IgD-negative memory B cell (primary cell): ENCODE measurements around the gene MAPKAP1. TPM values are rescaled to one million over a fixed set of nuclear protein-coding genes. Genes with fewer than 3 reads are reported as not detected.
A peak's percentile ranks its signal among the peaks of the same experiment; 100 is the strongest.

Experiments
- H3K27ac Mint-ChIP-seq, 3 donors: one replicate each; pipeline ENCODE4 v1.8.0; 2020 to 2022; ENCODE audit warnings: mild to moderate bottlenecking in 3 of 3, mixed read lengths in 3 of 3, moderate library complexity in 1 of 3
- H3K27me3 Mint-ChIP-seq: one replicate; pipeline ENCODE4 v1.8.0; 2021; ENCODE audit warnings: mixed read lengths
- H3K36me3 Mint-ChIP-seq: one replicate; pipeline ENCODE4 v1.8.0; 2020; ENCODE audit warnings: mild to moderate bottlenecking, mixed read lengths
- H3K4me1 Mint-ChIP-seq, 3 donors: one replicate each; pipeline ENCODE4 v1.8.0; 2020 to 2022; ENCODE audit warnings: mixed read lengths in 3 of 3, mild to moderate bottlenecking in 1 of 3
- H3K4me3 Mint-ChIP-seq, 4 donors: one replicate each; pipeline ENCODE4 v1.8.0; 2020 to 2022; ENCODE audit warnings: mild to moderate bottlenecking in 4 of 4, mixed read lengths in 4 of 4, moderate library complexity in 3 of 4
- H3K9me3 Mint-ChIP-seq, 3 donors: one replicate each; pipeline ENCODE4 v1.8.0; 2020 to 2021; ENCODE audit warnings: mixed read lengths in 3 of 3, mild to moderate bottlenecking in 1 of 3
- polyA plus RNA-seq: library from polyadenylated mRNA; unstranded; fragments of 300-500 nt; fragmentation: Illumina TruSeq; gene quantifications from one replicate; pipeline ENCODE4 v1.2.3, GENCODE V29; 2021

The MAPKAP1 gene
- polyA plus RNA-seq = 74.7 TPM

DNA sequence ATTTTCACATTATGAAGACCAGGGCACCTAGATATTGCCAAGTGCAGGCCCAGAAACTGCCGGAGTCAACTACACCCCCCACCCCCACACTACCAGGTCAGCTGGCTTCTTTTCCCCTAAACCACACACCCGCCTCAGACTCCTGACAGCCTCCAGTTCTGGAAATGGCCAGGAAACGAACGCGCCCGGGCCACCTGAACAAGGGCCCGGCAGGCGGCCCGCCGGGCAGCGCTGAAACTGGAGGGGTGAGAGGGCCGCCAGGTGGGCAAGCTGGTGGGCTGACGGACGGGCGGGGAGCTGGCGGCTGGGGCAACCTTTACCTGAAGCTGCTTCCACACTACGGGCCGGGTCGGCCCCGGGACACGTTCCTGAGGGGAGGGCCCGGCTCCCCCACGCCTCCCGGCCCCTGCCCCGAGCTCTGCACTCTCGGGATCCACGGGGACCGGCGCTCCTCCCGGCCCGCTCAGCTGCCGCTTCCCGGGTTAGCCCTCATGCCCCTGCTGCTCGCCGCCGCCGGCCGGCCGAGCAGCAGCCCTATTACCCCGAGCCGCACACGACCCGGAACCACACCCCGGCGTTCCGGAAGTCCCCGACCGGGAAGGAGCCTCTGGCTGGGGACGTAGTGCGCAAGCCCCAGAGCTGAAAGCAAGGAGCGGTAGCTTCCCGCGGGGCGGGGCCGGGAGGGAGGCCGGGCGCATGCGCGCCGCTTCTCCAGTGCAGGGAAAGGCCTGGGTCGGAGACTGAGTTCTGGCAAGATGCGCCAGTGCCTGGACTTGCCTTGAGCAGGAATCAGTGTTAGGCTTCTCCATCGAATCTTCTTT, at the start of gene MAPKAP1:
MAPKAP1 (minus strand) TSS at position 558 of the 821 bp plus-strand sequence. CDS start 34,634 bp downstream, outside the sequence.
- no peaks in the 10 kb centered on the region for H3K27me3 Mint-ChIP-seq
- peak within 1 kb of the TSS; percentile 83 to 95 (median 94) for H3K4me3 Mint-ChIP-seq
- peaks cover 3% of the 10 kb centered on the region for H3K36me3 Mint-ChIP-seq
- peaks cover 24 to 36% (median 30%) of the 10 kb centered on the region in 3 donors for H3K4me1 Mint-ChIP-seq
- no peaks in the 10 kb centered on the region for H3K9me3 Mint-ChIP-seq
- H3K27ac Mint-ChIP-seq = peak within 1 kb of the TSS; percentile 78 to 94 (median 80)

DNA sequence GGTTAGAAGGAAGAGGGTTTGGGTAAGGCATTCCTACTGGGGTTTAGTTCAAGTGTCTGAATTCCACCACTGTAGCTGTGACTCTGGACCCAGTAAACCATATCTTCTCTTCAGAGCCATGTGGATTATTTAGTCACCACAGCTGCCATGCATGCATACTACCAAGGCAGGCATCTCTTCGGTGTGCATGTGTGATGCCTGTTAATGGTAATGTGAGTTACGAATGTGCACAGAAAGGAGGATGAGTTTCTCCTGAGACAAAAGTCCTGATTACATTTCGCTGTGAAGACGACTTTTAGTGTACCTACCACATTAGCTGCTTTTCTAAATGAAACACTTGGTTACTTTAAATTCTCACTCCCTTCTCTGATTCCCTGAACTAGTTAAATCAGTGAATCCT, 49.5 kb upstream of the MAPKAP1 start:
- Mint-ChIP-seq H3K4me1 (peaks cover 4 to 21% (median 7%) of the 10 kb centered on the region in 3 donors), H3K4me3 (no peak overlapping the region), H3K27me3 (peaks cover 2% of the 10 kb centered on the region), H3K36me3 (peaks cover 2% of the 10 kb centered on the region), H3K27ac (no peak overlapping the region), H3K9me3 (no peaks in the 10 kb centered on the region)

GRCh38 chr9:125755340-125755739, 48.3 kb upstream of the MAPKAP1 start:
- Mint-ChIP-seq H3K36me3 (peaks cover 2% of the 10 kb centered on the region), H3K27me3 (peaks cover 2% of the 10 kb centered on the region), H3K27ac (no peak overlapping the region)

GRCh38 chr9:125754096-125754495, 47.1 kb upstream of the MAPKAP1 start:
- no peak overlapping the region for H3K4me3 Mint-ChIP-seq
- no peaks in the 10 kb centered on the region for H3K27me3 Mint-ChIP-seq
- peaks cover 3% of the 10 kb centered on the region for H3K36me3 Mint-ChIP-seq
- H3K27ac Mint-ChIP-seq = no peak overlapping the region
- no peaks in the 10 kb centered on the region for H3K9me3 Mint-ChIP-seq
- H3K4me1 Mint-ChIP-seq = peaks cover 5 to 19% (median 11%) of the 10 kb centered on the region in 3 donors

More at GRCh38 chr9:125755340-125755739, 48.3 kb upstream of the MAPKAP1 start:
- Mint-ChIP-seq H3K9me3 (no peaks in the 10 kb centered on the region), H3K4me3 (no peak overlapping the region), H3K4me1 (peaks cover 4 to 25% (median 12%) of the 10 kb centered on the region in 3 donors)

- no peaks in the 10 kb centered on the region for H3K27me3 Mint-ChIP-seq
- peaks cover 11 to 19% (median 17%) of the 10 kb centered on the region in 3 donors for H3K4me1 Mint-ChIP-seq
Observed at GRCh38 chr9:125752070-125752628, 45.1 kb upstream of the MAPKAP1 start.

GRCh38 chr9:125750627-125751011, 43.6 kb upstream of the MAPKAP1 start:
- peaks cover 11 to 25% (median 17%) of the 10 kb centered on the region in 3 donors for H3K4me1 Mint-ChIP-seq
- H3K9me3 Mint-ChIP-seq = no peaks in the 10 kb centered on the region
- peaks cover 3% of the 10 kb centered on the region for H3K36me3 Mint-ChIP-seq
- peak overlapping the region in 1 of 3 donors; percentile 9 for H3K27ac Mint-ChIP-seq
- H3K27me3 Mint-ChIP-seq = no peaks in the 10 kb centered on the region
- H3K4me3 Mint-ChIP-seq = peak overlapping the region in 1 of 4 donors; percentile 79

More at GRCh38 chr9:125752070-125752628, 45.1 kb upstream of the MAPKAP1 start:
- Mint-ChIP-seq H3K4me3 (no peak overlapping the region), H3K9me3 (no peaks in the 10 kb centered on the region), H3K36me3 (peaks cover 3% of the 10 kb centered on the region), H3K27ac (no peak overlapping the region)

- Mint-ChIP-seq H3K4me1 (peaks cover 11 to 25% (median 22%) of the 10 kb centered on the region in 3 donors), H3K27me3 (no peaks in the 10 kb centered on the region), H3K4me3 (peak overlapping the region in 2 of 4 donors; percentile 82 to 97), H3K27ac (peak overlapping the region in 1 of 3 donors; percentile 94), H3K9me3 (no peaks in the 10 kb centered on the region), H3K36me3 (peaks cover 3% of the 10 kb centered on the region)
Observed at GRCh38 chr9:125749951-125750626, 43.1 kb upstream of the MAPKAP1 start.

GRCh38 chr9:125749287-125749935, 42.4 kb upstream of the MAPKAP1 start:
- peak overlapping the region; percentile 71 to 97 (median 84) for H3K4me3 Mint-ChIP-seq
- peak overlapping the region in 2 of 3 donors; percentile 73 to 94 for H3K27ac Mint-ChIP-seq
- H3K9me3 Mint-ChIP-seq = no peaks in the 10 kb centered on the region
- no peaks in the 10 kb centered on the region for H3K27me3 Mint-ChIP-seq
- H3K36me3 Mint-ChIP-seq = peaks cover 3% of the 10 kb centered on the region
- H3K4me1 Mint-ChIP-seq = peaks cover 11 to 25% (median 22%) of the 10 kb centered on the region in 3 donors

DNA sequence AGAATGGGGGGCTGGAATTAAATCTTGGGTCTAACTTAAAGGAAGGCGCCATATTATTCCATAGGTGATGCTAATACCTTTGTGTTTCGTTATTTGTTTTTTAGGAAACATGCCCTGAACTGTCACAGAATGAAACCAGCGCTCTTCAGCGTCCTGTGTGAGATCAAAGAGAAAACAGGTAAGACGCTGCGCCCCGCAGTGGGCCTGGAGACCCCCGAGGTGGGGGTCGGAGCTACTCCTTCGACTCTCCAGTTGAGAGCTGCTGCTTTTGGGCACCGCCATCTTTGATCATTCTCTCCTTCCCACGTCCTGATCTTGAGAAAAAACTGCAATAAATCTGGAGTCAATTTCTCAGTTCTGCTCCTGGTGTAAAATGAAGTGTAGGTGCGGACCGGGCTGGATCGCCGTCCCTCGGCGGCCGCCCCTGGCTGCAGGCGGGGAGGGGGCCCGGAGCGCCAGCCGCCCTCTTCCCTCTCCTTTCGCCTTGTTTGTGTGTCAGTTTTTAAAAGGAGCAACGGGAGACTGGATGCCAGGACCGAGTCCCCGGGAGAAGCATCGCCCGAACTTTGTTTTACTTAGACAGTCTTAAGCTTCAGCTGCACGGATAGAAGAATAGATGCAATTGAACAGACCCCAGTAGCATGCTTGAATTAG, 41.6 kb upstream of the MAPKAP1 start:
- peak overlapping the region in 2 of 3 donors; percentile 89 to 94 for H3K27ac Mint-ChIP-seq
- peaks cover 3% of the 10 kb centered on the region for H3K36me3 Mint-ChIP-seq
- H3K27me3 Mint-ChIP-seq = no peaks in the 10 kb centered on the region
- H3K4me1 Mint-ChIP-seq = peaks cover 11 to 25% (median 22%) of the 10 kb centered on the region in 3 donors
- peak overlapping the region; percentile 85 to 98 (median 96) for H3K4me3 Mint-ChIP-seq
- H3K9me3 Mint-ChIP-seq = no peaks in the 10 kb centered on the region

DNA sequence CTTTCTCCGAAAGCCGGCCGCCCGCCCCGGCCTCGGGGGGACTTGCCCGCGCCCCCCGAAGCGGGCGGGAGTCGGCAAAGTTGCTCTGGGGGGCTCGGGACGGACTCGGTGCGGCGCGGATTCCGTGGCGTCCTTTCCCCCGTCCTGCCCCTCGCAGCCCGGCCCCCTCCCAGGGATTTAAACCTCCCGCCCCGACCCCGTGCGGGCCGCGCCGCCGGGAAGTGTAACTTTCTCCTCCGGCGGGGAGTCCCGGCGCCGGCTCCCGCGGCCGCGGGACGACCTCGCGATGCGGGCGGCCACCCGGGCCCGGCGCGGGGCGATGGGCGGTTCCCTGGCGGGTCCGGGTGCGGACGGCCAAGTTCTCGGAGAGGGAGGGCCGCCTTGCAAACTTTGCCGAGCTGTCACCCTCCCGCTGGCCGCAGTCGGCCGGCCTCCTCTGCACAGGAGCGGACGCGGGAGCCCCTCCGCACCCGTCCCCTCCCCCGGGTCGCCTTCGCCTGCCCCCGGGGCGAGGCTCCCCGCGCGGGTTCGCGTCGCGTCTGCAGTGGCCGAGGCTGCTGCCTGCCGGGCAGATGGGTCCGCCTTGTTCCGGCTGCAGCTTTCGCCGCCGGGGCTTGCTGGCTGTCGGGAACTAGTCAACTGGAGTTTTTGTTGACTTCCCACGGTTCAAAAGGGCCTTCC, 40.9 kb upstream of the MAPKAP1 start:
- peak overlapping the region; percentile 85 to 98 (median 96) for H3K4me3 Mint-ChIP-seq
- H3K9me3 Mint-ChIP-seq = no peaks in the 10 kb centered on the region
- H3K27ac Mint-ChIP-seq = peak overlapping the region in 2 of 3 donors; percentile 89 to 94
- H3K36me3 Mint-ChIP-seq = peaks cover 3% of the 10 kb centered on the region
- no peaks in the 10 kb centered on the region for H3K27me3 Mint-ChIP-seq
- peaks cover 11 to 25% (median 22%) of the 10 kb centered on the region in 3 donors for H3K4me1 Mint-ChIP-seq

DNA sequence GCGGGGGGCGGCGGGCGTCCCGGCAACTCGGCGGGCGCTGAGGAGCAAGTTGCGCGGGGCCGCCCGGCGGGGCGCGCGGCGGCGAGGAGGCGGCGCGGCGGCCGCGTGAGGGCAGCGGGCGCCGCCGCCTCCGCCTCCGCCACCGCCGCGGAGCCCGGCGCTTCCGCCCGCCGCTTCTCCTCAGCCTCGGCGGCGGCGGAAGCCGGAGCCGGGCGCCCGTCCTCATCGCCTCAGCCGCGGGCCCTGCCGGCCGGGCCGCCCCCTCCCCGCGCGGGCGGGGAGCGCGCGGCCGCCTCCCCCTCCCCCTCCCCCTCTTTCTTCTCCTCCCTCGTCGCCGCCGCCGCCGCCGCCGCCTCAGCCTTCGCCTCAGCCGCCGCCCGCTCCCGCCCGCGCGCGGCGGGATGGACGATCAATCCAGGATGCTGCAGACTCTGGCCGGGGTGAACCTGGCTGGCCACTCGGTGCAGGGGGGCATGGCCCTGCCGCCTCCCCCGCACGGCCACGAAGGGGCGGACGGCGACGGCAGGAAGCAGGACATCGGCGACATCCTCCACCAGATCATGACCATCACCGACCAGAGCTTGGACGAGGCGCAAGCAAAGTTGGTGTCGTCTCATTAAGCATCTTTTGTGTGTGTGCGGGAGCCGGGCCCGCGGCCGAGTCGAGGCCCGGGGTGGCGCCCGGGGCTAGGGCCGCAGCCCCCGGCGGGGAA, 40.2 kb upstream of the MAPKAP1 start, which contains the start of gene PBX3:
PBX3 (plus strand) TSS at position 321 of the 712 bp plus-strand sequence.
- Mint-ChIP-seq H3K9me3 (no peaks in the 10 kb centered on the region), H3K4me1 (peaks cover 11 to 25% (median 22%) of the 10 kb centered on the region in 3 donors), H3K4me3 (peak within 1 kb of the TSS; percentile 95 to 100 (median 99)), H3K27me3 (no peaks in the 10 kb centered on the region), H3K27ac (peak within 1 kb of the TSS; percentile 94 to 100 (median 99)), H3K36me3 (peaks cover 3% of the 10 kb centered on the region)

DNA sequence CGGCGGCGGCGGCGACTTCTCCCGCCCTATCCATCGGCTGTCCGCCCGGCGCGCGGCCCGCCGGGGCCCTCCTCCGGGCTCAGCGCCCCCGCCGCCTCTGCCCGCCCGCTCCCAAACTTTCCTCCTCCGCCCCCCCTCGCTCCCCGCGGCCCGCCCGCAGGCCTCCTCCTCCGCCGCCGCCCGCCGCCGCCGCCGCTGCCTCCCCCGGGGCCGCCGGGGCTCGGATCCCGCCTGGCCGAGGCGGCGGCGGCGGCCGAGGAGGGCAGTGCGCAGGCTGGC, 39.7 kb upstream of the MAPKAP1 start:
- no peak overlapping the region for H3K27ac Mint-ChIP-seq
- H3K27me3 Mint-ChIP-seq = no peaks in the 10 kb centered on the region
- no peaks in the 10 kb centered on the region for H3K9me3 Mint-ChIP-seq
- H3K4me3 Mint-ChIP-seq = peak overlapping the region; percentile 95 to 100 (median 99)
- peaks cover 3% of the 10 kb centered on the region for H3K36me3 Mint-ChIP-seq
- peaks cover 11 to 25% (median 20%) of the 10 kb centered on the region in 3 donors for H3K4me1 Mint-ChIP-seq
